Measurements from ENCODE around the gene KCNQ2.

KCNQ2 gene

GRCh38 chr20:63366390-63367365 is 105.8 kb downstream of the KCNQ2 start:
- Histone ChIP-seq H3K27ac (ENCODE audit: low read length) (no peak overlapping the region), H2AFZ (ENCODE audit: low read depth, low read length) (no peak overlapping the region), H3K27me3 (ENCODE audit: insufficient read depth, low read length, poor library complexity) (no peaks in the 10 kb centered on the region), H3K4me2 (ENCODE audit: insufficient read depth, low read length) (no peak overlapping the region), H3K9me3 (ENCODE audit: insufficient read depth, low read length, severe bottlenecking) (no peaks in the 10 kb centered on the region), H3K4me3 (ENCODE audit: low read depth in 1 of 2, low read length in 2 of 2) (no peak overlapping the region), H3K4me1 (ENCODE audit: insufficient read depth, low read length) (no peaks in the 10 kb centered on the region), H3K9ac (ENCODE audit: low read depth, low read length) (no peak overlapping the region), H3K79me2 (ENCODE audit: insufficient read depth, low read length) (no peaks in the 10 kb centered on the region), H3K36me3 (ENCODE audit: insufficient read depth, low read length) (no peaks in the 10 kb centered on the region), H4K20me1 (ENCODE audit: insufficient read depth, low read length) (peaks cover 13% of the 10 kb centered on the region; the same call in 1 of the 2 replicates)
- DNase-seq, result no peak
- no peak; the same call in 2 of the 3 replicates for ATAC-seq (ENCODE audit: insufficient read depth, low read depth)
- TF ChIP-seq EZH2 (IDR thresholded peaks at IDR 0.05; ENCODE audit: borderline replicate concordance, low read depth, low read length, severe bottlenecking) (no peak), CTCF (IDR thresholded peaks at IDR 0.05; ENCODE audit: borderline replicate concordance, extremely low read depth, low read length, poor library complexity, severe bottlenecking) (no peak)

GRCh38 chr20:63365601-63366389 is 106.7 kb downstream of the KCNQ2 start:
- no peaks in the 10 kb centered on the region for H3K27me3 ChIP-seq (ENCODE audit: insufficient read depth, low read length, poor library complexity)
- H3K4me3 ChIP-seq (ENCODE audit: low read depth in 1 of 2, low read length in 2 of 2), result no peak overlapping the region
- H4K20me1 ChIP-seq (ENCODE audit: insufficient read depth, low read length), result peaks cover 13% of the 10 kb centered on the region; the same call in 1 of the 2 replicates
- no peaks in the 10 kb centered on the region for H3K4me1 ChIP-seq (ENCODE audit: insufficient read depth, low read length)
- H3K4me2 ChIP-seq (ENCODE audit: insufficient read depth, low read length), result no peak overlapping the region
- no peak overlapping the region for H3K27ac ChIP-seq (ENCODE audit: low read length)
- DNase-seq (no peak), ATAC-seq (ENCODE audit: insufficient read depth, low read depth) (no peak)
- H3K9ac ChIP-seq (ENCODE audit: low read depth, low read length), result no peak overlapping the region
- no peaks in the 10 kb centered on the region for H3K9me3 ChIP-seq (ENCODE audit: insufficient read depth, low read length, severe bottlenecking)
- H2AFZ ChIP-seq (ENCODE audit: low read depth, low read length), result no peak overlapping the region
- H3K79me2 ChIP-seq (ENCODE audit: insufficient read depth, low read length), result no peaks in the 10 kb centered on the region
- TF ChIP-seq CTCF (IDR thresholded peaks at IDR 0.05; ENCODE audit: borderline replicate concordance, extremely low read depth, low read length, poor library complexity, severe bottlenecking), result no peak
- TF ChIP-seq EZH2 (IDR thresholded peaks at IDR 0.05; ENCODE audit: borderline replicate concordance, low read depth, low read length, severe bottlenecking), result no peak
- H3K36me3 ChIP-seq (ENCODE audit: insufficient read depth, low read length), result no peaks in the 10 kb centered on the region

GRCh38 chr20:63364801-63365585 is 107.5 kb downstream of the KCNQ2 start:
- no peak overlapping the region for H3K4me3 ChIP-seq (ENCODE audit: low read depth in 1 of 2, low read length in 2 of 2)
- peaks cover 9% of the 10 kb centered on the region; the same call in 1 of the 2 replicates for H4K20me1 ChIP-seq (ENCODE audit: insufficient read depth, low read length)
- no peak overlapping the region for H3K27ac ChIP-seq (ENCODE audit: low read length)
- no peaks in the 10 kb centered on the region for H3K9me3 ChIP-seq (ENCODE audit: insufficient read depth, low read length, severe bottlenecking)
- H3K4me1 ChIP-seq (ENCODE audit: insufficient read depth, low read length), result no peaks in the 10 kb centered on the region
- no peaks in the 10 kb centered on the region for H3K36me3 ChIP-seq (ENCODE audit: insufficient read depth, low read length)
- no peaks in the 10 kb centered on the region for H3K27me3 ChIP-seq (ENCODE audit: insufficient read depth, low read length, poor library complexity)
- DNase-seq (no peak), ATAC-seq (ENCODE audit: insufficient read depth, low read depth) (no peak)
- no peak overlapping the region for H2AFZ ChIP-seq (ENCODE audit: low read depth, low read length)
- no peaks in the 10 kb centered on the region for H3K79me2 ChIP-seq (ENCODE audit: insufficient read depth, low read length)
- TF ChIP-seq EZH2 (IDR thresholded peaks at IDR 0.05; ENCODE audit: borderline replicate concordance, low read depth, low read length, severe bottlenecking), result no peak
- TF ChIP-seq CTCF (IDR thresholded peaks at IDR 0.05; ENCODE audit: borderline replicate concordance, extremely low read depth, low read length, poor library complexity, severe bottlenecking), result no peak
- H3K4me2 ChIP-seq (ENCODE audit: insufficient read depth, low read length), result no peak overlapping the region
- no peak overlapping the region for H3K9ac ChIP-seq (ENCODE audit: low read depth, low read length)

Measured in DND-41 (cell line).